A673 (cell line): Measurements from ENCODE around the gene INAVA. TPM values are rescaled to one million over a fixed set of nuclear protein-coding genes. Genes with fewer than 3 reads are reported as not detected.

Experiments
- BruUV-seq: library from RNA; stranded (reverse); fragments of 400-500 nt; replicated peaks from 2 replicates; lab custom pipeline; 2021; lab: Mats Ljungman, UMichigan
- CTCF ChIA-PET: fragments of 300-600 bp; sonication (Branson Sonifier 250); formaldehyde crosslinking; loops from one replicate; lab custom pipeline; 2022; ENCODE audit warnings: antibody characterized with exemption; lab: Charles Lee
- POLR2A ChIA-PET: fragments of 300-600 bp; sonication (Branson Sonifier 250); formaldehyde crosslinking; loops from one replicate; lab custom pipeline; 2022; ENCODE audit warnings: antibody characterized with exemption; ENCODE audit not compliant: low non-redundant PET; lab: Charles Lee
- DNase-seq: peaks from one replicate; pipeline ENCODE4 v3.0.0-alpha.2; 2015; ENCODE audit warnings: low spot score
- H3K27ac ChIP-seq: fragments of 200-600 bp; sonication (generic); 2 replicates; pipeline ENCODE4 v1.5.1; 2016; ENCODE audit warnings: mixed run types, low read depth, mild to moderate bottlenecking, mixed read lengths, antibody characterized with exemption, low read length; ENCODE audit not compliant: poor library complexity, severe bottlenecking
- H3K27me3 ChIP-seq: fragments of 200-600 bp; sonication (generic); replicated peaks from 2 replicates; pipeline ENCODE4 v1.6.1; 2017; ENCODE audit warnings: mixed run types, low read depth, mild to moderate bottlenecking, mixed read lengths, antibody characterized with exemption, low read length; ENCODE audit not compliant: insufficient read depth, poor library complexity
- H3K36me3 ChIP-seq: fragments of 200-600 bp; sonication (generic); 2 replicates; pipeline ENCODE4 v1.6.1; 2016; ENCODE audit warnings: mixed run types, mild to moderate bottlenecking, mixed read lengths, antibody characterized with exemption, low read length; ENCODE audit not compliant: insufficient read depth, poor library complexity, severe bottlenecking
- H3K4me1 ChIP-seq: fragments of 200-600 bp; sonication (generic); 2 replicates; pipeline ENCODE4 v1.6.1; 2017; ENCODE audit warnings: mixed run types, mild to moderate bottlenecking, mixed read lengths, antibody characterized with exemption, low read length; ENCODE audit not compliant: insufficient read depth, poor library complexity, severe bottlenecking
- H3K4me3 ChIP-seq: fragments of 200-600 bp; sonication (generic); 2 replicates; pipeline ENCODE4 v1.5.1; 2016; ENCODE audit warnings: low read depth, mixed run types, mild to moderate bottlenecking, mixed read lengths, low read length; ENCODE audit not compliant: poor library complexity, severe bottlenecking
- H3K9me3 ChIP-seq: fragments of 200-600 bp; sonication (generic); 2 replicates; pipeline ENCODE4 v1.6.1; 2016; ENCODE audit warnings: mixed run types, low read depth, mild to moderate bottlenecking, mixed read lengths, antibody characterized with exemption, low read length; ENCODE audit not compliant: poor library complexity, severe bottlenecking
- CTCF ChIP-seq: fragments of 300-800, 200-600 bp; sonication (generic); conservative IDR thresholded peaks from 2 replicates; pipeline ENCODE4 v1.5.1; 2017; ENCODE audit warnings: low read depth, mild to moderate bottlenecking, antibody characterized with exemption, low read length, moderate library complexity, mixed read lengths
- EZH2 ChIP-seq: fragments of 200-600 bp; sonication (generic); IDR thresholded peaks from 2 replicates; pipeline ENCODE4 v1.6.1; 2017; ENCODE audit warnings: borderline replicate concordance, low read depth, mild to moderate bottlenecking, mixed read lengths, antibody characterized with exemption, low read length; ENCODE audit not compliant: poor library complexity, severe bottlenecking
- intact Hi-C: fragments of 100-400 bp; cut with micrococcal nuclease; formaldehyde crosslinking; loops from one replicate; pipeline ENCODE4 v1.10.0; 2022; ENCODE audit not compliant: unreplicated experiment
- total RNA-seq: library from RNA; stranded (reverse); gene quantifications from 2 replicates; pipeline ENCODE4 v1.2.3, GENCODE V29; 2021

Gene INAVA
- total RNA-seq, 1 experiment from 2014 or later, result 0.45 TPM

GRCh38 chr1:200875416-200875815 is 19.3 kb upstream of the INAVA start:
- intact Hi-C loops, result no loop called here
- ChIA-PET POLR2A (interaction anchor here (0.5 kb wide), 1 partner anchor 339 kb away, joined by 16 read pairs; no protein-coding TSS in a partner anchor), CTCF (interaction anchor here (0.5 kb wide), 1 partner anchor 230 kb away, joined by 4 read pairs; no protein-coding TSS in a partner anchor)
- Histone ChIP-seq H3K36me3 (no peaks in the 10 kb centered on the region), H3K27me3 (peaks cover 8% of the 10 kb centered on the region), H3K9me3 (no peaks in the 10 kb centered on the region), H3K27ac (no peak overlapping the region), H3K4me1 (no peaks in the 10 kb centered on the region), H3K4me3 (no peak overlapping the region)
- TF ChIP-seq EZH2, result no peak
- TF ChIP-seq CTCF, result no peak
- no peak for DNase-seq
- BruUV-seq, result no TSS peak

- intact Hi-C loops, result no loop called here
- Histone ChIP-seq H3K27ac (no peak overlapping the region), H3K27me3 (peaks cover 4% of the 10 kb centered on the region), H3K4me1 (no peaks in the 10 kb centered on the region), H3K36me3 (no peaks in the 10 kb centered on the region), H3K9me3 (no peaks in the 10 kb centered on the region), H3K4me3 (no peak overlapping the region)
- TF ChIP-seq CTCF (no peak), EZH2 (no peak)
- ChIA-PET POLR2A (no interaction called here), CTCF (interaction anchor here (0.6 kb wide), 3 partner anchors 18 to 481 kb away, joined by 3 to 6 read pairs (median 4); partner anchors contain the start of gene INAVA)
- no TSS peak for BruUV-seq
- DNase-seq, result no peak
These were observed 17.7 kb upstream of the INAVA start for GRCh38 chr1:200877010-200877409.

DNA sequence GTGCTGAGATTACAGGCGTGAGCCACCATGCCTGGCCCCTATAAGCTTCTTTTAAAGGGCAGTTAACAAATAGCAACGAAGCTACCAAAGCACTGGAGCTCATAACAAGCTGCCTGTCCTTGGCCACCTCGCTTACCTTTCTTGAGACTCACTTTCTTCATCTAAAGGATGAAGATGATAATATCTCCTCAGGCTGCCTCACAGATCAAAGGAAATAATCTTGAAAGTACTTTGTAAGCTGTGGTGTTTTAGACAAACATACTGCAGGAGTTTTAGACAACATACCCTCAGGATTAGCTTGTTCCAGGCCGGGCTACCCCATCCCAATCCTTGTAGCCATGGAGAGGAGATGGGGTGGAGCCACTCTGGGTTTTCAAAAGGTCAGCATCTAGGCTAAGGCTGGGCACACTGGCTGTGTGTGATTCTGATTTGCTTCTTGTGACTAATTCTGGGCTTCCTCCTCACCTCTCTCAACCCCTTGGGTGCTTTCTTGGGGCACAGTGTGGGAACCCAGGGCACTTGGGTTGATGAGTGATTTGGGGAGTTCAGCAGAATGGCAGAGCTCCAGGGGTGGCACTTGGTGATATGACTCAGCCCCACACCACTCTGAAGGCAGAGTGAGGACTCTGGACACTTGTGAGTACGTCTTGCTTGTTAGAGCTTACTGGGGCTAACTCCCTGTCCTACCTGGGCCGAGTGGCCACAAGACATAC is 16.7 kb upstream of the INAVA start:
- intact Hi-C loops, result no loop called here
- ChIA-PET POLR2A (no interaction called here), CTCF (interaction anchor here (0.6 kb wide), 1 partner anchor 101 kb away, joined by 6 read pairs; no protein-coding TSS in a partner anchor)
- Histone ChIP-seq H3K4me1 (no peaks in the 10 kb centered on the region), H3K27ac (no peak overlapping the region), H3K27me3 (peaks cover 4% of the 10 kb centered on the region), H3K9me3 (no peaks in the 10 kb centered on the region), H3K36me3 (no peaks in the 10 kb centered on the region), H3K4me3 (no peak overlapping the region)
- no peak for TF ChIP-seq CTCF
- TF ChIP-seq EZH2, result no peak
- DNase-seq, result no peak
- BruUV-seq, result no TSS peak
